HG03280 (cell line): ENCODE results near the gene XPA.
"Not testable (repeated sequence)": the region's sequence is repeated elsewhere in the genome, so short reads cannot be mapped to it uniquely, and the experiment has no call there.

Source experiments
- ATAC-seq: cut with Tn5 transposase; IDR thresholded peaks from one replicate; pipeline ENCODE4 v1.9.1; 2021; ENCODE audit warnings: mild to moderate bottlenecking, moderate library complexity; ENCODE audit not compliant: unreplicated experiment

The XPA gene

DNA sequence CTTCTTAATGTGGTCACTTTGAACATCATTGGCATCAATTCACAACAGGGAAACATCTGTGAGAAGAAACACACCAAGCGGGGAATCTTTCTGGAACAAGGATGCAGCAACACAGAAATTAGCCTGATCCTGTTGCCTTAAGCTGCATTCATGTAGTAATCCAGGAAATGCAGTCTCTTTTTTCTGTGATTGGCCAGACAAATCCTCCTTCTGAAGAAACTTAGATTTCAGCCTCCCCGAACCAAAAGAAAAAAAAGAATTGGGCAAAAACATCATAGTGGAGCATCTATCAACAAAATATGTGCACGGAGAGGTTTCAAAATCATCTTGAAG is 7.2 kb upstream of the XPA start:
- no peak for ATAC-seq

DNA sequence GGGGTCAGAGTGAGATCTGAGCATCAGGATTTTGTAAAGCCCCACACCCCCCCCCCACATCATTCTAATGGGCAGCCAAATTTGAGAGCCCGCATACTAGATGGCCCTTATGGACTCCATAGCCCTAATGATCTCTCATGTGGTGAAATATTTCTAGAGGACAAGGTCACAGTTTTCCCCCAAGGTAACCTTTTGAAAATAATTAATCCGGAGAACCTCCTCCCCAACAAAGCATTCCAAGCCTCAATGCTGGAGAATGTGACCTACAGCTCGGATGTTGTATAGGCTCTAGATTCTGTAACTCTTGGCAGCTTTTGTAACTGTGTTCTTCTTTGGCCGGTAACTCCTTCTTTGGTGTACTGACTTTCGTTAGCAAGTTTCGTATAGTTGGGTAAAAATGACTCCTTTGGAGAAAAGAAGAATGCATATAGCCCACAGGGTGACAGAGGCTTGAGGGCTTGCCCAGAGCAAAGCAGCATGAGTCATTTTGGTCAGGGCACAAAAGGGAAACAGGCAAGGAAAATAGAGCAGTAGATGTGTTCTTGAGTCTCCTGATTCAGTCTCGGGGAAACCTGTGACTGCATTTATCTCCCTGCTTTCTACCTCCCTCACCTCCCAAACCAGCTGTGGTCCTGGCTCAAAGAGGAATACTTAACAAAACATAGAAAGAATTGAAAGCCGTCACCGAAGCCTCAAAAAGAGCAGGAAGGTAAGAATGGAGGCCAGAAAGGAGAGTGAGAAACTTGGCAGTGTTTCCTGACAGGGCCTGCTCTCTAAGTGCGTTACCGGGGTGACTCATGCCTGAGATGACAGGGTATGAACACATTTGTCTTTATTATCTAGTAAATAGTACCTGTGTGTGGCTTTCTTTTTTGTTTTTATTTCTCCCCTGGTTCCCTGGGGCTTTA is 6.6 kb upstream of the XPA start:
- ATAC-seq = no peak

DNA sequence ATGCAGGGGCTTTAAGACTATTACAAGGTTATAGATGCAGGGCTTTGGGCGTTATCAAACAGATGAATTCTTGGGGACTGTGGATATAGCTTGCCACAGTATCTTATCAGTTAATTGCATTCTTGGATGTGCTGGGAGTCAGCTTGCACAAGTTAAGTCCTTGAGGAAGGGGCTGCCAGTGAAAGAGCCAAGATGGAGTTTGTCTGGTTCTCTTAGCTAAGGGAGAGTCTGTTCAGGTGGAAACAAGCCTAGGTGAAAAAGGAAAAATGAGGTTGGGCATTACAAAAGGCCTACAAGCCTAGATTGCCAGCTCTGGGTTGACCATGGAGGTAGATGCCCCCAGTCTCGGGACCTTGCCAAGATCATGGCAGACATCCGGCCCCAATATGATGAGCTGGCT is 2.7 kb upstream of the XPA start:
- not testable (repeated sequence) for ATAC-seq

DNA sequence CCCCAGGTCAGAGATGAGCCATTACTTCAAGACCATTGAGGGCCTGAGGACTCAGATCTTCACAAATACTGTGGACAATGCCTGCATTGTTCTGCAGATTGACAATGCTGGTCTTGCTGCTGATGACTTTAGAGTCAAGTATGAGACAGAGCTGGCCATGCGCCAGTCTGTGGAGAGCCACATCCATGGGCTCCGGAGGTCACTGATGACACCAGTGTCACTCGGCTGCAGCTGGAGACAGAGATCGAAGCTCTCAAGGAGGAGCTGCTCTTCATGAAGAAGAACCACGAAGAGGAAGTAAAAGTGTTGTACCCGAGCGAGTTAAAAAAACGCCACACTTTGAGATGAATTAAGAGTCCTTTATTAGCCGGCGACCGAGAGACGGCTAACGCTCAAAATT is 2.1 kb upstream of the XPA start:
- not testable (repeated sequence) for ATAC-seq

DNA sequence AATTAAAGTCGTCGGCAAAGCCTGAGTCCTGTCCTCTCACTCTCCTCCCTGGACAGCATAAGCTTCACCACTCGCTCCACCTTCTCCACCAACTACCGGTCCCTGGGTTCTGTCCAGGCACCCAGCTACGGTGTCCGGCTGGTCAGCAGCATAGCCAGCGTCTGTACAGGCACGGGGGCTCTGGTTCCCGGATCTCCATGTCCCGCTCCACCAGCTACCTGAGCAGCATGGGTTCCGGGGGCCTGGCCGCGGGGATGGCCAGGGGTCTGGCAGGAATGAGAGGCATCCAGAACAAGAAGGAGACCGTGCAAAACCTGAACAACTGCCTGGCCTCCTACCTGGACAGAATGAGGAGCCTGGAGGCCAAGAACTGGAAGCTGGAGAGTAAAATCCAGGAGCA is 1.7 kb upstream of the XPA start:
- no peak for ATAC-seq

DNA sequence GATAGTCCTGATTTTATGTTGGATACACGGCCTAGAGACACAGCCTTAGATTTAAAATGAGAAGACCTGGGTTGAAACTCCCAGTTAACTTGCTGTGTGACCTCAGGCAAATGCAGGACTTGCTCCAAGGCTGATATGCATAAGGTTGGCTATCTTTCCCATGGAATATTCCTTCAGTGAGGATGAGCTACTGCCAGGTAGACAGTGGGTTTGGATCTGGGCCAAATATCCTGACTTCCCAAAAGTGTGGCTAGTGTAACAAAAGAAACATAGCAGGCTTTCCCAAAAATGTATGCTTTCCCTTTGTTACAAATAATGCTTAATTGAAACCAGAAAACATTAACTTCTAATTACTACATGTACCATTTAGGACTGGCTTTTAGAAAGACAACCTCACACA is 697 bp upstream of the XPA start:
- ATAC-seq = peak; percentile 2

DNA sequence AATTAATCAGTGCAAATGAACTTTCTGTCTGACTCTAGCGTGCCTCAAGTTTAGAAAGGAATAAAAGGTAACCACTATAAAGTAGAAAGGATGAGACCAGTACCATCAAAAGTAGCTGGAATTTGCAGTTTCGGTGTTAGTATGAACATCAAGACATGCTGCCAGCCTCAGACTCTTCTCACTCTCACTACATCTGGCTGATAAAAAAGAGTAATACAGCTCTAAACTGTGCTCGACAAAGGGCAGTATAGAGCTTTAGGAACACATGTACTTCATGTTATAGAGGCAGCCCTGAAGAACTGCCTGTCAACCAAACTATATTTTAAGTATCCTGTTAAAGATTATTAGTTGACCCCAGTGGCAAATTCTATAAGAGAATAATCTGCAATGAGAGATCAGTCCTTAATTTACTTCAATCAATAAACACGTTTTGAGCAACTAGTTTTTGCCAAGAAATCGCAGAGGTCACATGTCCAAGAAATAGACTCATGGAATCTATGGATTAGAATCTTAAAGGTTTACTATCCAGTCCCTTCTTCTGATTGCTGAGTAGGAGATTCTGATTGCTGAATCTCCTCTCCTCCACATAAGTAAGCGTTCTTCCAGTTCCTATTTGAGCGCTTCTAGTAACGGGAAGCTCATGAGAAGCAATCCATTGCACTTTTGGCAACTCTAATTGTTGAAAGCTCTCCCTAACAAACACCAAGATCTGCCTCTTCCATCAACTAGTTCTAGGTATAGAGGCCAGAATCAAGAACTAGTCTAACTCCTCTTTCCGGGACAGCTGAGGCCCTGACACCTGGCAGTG is 941 bp downstream of the XPA start:
- no peak for ATAC-seq

DNA sequence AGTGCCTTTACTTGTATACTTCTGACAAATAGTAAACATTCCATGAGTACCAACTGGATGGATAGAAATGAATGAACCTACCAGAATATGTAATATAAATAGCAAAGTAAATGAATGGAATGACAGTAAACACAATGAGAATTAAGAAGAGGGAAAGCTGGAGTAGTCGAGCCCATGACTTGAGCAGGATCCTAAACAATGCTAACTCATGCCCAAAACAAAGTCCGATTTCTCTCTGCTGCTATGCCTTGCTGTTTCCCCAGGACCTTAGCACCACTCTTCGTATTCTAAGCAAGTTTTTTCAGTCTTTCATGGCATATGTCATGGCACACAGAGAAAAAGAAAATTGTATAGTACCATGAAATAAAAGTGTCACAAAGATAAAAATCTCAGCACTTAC is 1.8 kb downstream of the XPA start:
- ATAC-seq = no peak

DNA sequence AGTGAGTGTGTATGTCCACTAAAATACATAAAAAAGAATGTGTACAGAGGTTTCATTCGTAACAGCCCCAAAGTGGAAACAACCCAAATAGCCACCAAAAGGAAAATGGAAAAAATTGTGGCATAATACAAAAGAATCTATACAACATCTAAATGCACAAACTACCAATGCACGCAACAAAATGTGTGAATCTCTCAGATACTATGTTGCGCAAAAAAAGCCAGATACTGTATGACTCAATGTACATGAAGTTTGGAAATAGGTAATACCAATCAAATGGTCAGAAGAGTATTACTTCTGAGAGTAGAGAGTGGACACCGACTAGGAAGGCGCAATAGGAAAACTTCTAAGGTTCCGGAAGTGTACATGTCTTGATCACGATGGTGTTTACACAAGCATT is 2.4 kb downstream of the XPA start:
- no peak for ATAC-seq

DNA sequence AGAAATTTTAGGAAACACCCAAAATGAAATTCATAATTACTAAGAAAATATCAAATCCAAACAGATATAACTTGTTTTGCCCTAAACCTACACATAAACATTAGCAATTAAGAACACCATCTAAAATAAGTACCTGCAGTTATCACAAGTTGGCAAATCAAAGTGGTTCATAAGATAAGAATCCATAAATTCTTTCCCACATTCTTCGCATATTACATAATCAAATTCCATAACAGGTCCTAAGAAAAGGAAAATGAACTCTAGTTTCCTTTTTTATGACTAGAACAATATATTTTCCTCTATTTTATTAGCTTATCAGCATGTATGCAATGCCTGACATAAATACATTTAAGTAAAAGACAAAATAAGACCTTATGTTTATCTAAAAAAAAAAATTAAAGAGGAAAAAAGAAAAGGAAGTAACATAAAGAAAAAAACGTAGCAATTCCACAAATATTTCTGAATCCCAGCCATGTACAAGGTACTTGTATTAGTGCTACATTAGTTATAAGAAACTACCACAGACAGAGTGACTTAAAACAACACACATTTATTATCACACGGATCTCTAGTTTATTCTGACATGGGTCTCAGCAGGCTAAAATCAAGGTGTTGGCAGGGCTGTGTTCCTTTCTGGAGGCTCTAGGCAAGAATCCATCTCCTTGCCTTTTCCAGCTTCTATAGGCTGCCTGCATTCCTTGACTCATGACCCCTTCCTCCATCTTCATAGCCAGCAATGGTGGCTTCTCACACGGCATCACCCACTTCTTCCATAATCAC is 7.5 kb downstream of the XPA start:
- ATAC-seq = no peak

DNA sequence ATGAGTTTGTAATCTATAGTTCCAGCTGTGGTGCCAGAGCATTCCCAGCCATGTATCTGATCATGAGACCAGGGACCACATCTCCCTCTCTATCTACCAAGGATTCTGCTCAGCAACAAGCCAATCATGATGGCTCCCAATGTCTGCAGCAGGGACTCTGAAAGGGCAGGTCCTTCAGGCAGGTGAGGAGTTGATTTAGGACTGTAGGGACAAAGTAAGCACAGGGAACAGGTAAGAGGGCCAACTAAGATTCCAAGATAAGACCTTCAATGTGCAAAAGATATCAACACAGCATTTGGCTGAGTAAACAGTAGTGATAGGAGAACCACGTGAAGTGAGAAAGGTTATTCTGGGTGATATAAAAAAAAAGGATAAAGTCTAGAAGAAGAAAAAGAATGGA is 8.5 kb downstream of the XPA start:
- no peak for ATAC-seq

DNA sequence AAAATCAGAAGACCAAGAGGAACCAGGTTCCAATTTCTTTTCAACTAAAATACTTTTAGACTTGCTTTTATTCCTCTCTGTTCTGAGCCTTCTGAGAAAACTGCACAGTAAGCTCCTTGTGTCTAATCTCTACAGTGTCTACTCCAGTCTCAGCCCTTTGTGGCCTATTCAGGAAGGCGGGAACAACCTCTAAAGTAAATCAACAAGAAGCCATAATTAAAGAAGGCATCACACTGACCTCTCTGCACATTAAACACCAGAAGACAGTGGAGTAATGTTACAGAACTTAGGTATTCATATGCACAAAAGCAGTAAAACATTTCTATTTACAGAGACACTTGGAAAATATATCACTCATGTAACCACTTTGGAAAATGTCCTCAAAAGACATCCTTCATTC is 14.9 kb downstream of the XPA start:
- no peak for ATAC-seq

DNA sequence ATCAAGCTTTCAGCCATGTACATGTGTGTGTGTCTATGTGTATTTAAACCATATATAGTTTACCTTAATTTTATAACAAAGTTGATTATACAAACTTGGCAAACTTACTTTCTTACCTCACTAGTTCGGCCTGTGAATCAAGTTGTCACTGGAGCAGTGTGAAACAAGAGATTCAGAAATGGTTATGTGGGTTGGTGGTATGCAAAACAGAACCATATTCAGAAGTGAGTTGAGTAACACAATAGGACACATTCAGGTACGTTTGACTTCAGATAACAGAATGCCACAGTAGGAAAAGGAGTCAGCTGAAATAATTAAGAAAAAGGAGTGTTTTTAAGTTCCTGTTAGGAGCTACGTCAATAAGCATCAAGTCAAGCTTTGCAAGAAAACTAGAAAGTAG is 21.5 kb downstream of the XPA start:
- ATAC-seq = no peak

DNA sequence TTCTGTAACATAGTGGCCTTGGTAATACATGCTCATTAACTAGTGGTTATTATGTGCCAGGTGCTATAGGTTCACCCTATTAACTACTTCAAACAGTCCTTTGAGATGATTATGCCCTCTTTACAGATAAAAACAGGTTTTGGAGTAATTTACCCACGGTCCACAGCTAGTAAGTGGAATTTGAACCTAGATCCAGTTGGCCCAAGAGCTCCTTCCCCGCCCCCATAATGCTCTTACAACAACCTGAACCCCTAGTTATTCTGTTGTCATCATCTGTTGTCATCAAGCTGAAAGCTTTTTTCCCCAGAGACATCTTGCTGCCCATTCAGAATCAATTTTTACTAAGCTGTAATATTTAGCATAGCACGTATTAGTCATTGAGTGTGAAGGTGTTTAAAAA is 23.2 kb downstream of the XPA start:
- no peak for ATAC-seq

DNA sequence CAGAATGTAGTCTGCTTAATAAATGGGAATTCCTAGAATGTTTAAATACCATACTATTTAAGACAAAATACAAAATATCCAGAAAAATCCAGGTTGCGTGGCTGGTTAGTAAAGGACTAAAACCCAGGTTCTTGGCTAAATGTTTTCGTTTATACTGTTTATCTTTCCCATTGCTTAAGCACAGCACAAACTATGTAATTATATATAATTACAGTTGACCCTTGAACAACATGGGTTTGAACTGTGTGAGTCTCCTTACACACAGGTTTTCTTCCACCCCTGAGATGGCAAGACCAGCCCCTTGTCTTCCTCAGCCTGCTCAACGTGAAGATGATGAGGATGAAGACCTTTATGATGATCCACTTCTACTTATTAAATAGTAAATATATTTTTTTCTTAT is 24.7 kb downstream of the XPA start:
- ATAC-seq = no peak

DNA sequence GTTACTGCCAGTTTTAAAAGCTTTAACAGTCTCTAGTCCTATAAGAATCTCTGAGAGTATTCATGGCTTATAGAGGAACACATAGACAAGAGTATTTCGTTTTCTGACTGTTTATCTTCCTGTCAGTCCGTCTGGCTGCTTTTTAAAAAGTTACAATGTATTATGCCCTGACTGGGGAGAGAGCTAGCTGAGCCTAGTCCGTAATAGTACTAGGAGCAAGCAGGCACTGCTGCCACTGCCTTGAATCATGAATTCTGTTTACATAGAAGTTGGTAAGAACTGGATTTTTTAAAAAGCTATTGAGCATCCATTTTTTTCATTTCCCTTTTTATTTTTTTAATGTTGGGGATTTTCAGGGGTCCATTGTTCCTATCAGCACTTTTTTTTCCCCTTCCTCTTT is 26.6 kb downstream of the XPA start:
- ATAC-seq = no peak

DNA sequence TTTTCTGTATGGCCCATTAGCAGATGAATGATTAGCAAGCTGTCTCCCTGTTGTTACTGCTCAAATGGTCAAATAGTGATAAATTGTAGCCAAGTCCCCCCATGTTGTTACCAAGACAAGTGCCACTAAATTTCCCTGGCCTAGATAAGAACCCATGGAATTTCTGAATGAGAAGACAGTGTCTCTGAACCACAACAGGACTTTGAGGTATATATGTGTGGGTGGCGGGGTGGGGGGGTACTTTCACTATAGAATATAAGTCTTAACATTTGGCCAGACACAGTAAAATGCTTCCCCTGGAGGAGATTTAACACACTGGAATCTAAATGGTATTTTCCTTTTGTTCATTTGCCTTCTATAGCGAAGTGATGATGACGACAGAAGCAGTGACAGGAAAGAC is 28.7 kb downstream of the XPA start:
- no peak for ATAC-seq

DNA sequence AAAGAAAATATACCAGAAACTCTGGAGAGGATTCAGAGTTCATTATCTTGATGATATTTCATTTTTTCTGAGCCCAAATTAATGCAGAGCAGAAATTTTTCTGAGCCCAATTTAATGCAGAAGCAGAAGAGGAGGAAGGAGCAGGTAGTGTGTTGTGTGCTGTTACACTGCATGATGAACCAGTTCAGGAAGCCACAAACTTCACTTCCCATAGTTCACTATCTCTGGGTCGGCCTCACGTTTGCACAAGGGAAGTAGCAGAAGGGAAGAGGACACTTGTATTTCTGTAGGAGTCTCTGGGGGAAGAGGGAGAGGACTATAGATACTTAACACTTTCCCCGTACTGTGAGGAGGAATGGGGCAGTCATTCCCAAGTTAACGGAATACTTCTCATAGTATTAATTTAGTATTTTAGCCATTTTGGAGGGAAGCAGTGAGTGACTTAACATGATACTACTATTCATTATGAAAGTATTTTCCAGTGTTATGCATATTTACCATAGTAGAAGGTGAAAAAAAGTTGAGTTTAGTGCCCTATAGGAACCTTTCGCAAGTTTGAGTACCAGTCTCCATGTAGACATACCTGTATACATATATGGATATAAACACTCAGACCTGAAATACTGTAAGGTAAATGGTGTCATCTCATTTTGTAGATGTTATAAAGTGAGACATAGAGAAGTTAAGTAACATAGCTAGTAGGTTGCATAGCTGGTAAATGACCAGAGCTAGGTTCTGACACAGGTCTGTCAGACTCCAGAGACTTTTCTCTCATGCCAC is 30.0 kb downstream of the XPA start:
- ATAC-seq = no peak

DNA sequence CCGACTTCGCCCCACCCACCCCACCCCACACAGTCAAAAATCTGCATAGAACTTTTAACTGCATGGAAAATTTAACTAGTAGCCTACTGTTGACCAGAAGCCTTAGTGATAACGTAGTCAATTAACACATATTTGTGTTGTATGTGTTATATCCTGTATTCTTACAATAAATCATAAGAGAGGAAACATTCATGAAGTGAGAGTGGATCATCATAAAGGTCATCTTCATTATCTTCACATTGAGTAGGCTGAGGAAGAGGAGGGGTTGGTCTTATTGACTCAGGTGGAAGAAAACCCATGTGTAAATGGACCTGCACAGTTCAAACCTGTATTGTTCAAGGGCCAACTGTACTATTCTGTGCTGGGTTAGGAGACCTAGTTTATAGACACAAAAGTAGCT is 31.4 kb downstream of the XPA start:
- no peak for ATAC-seq

DNA sequence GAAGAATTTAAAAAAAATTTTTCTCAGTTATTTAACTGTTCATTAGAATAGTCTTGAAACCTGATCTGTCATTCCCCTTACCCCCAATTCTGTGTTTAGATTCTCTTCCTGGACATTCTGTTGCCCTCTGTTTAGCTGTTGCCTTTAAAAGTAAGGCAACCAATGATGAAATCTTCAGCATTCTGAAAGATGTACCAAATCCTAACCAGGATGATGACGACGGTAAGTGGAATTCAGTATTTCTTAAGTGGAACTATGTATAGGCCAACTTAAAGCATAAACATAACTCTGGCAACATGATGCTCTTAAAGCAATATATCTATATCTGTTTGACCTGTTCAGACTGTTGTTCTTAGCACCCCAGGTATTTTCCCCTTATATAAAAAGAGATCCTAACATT is 36.3 kb downstream of the XPA start:
- ATAC-seq = no peak

DNA sequence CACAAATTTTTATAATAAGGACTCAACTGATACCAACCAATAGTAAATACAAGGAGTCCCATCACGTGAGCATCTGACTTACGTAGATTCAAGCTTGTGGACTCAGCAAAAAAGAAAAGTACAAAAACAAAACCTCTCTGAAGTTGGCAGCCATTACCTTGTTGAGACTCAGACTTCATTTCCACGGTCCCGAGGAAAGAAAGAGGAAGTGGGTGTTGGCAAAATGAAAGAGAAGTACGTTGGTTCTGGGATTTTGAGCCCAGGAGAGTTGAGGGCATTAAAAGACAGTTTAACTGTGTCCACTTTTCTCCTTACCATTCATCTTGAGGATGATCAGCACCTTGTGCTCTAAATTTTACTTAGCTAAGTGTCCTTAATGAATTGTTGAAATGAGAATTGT is 36.8 kb downstream of the XPA start:
- no peak for ATAC-seq
